Heart left ventricle (tissue), 16 donors: ENCODE results near the gene PRKCB. TPM values are rescaled to one million over a fixed set of nuclear protein-coding genes. Genes with fewer than 3 reads are reported as not detected.

Experiments
- ATAC-seq, 4 donors: fragments of 200-7000 bp; cut with Tn5 transposase; one replicate each; pipeline ENCODE4 v1.9.1; 2020 to 2022; ENCODE audit warnings: moderate library complexity in 4 of 4, mild to moderate bottlenecking in 3 of 4, moderate number of reproducible peaks in 1 of 4
- DNase-seq, 5 donors: peaks; one replicate each; pipeline ENCODE4 v3.0.0-alpha.2; 2020
- H3K27ac ChIP-seq, 12 donors: fragments of 200-600 bp; sonication (generic) in 4 of 12; one replicate each; pipeline versions ENCODE4 v1.5.0 to v1.8.0; 2016 to 2022; ENCODE audit warnings: mild to moderate bottlenecking in 2 of 12
- H3K27me3 ChIP-seq, 9 donors: fragments of 200-600 bp; sonication (generic) in 2 of 9; one replicate each; pipeline versions ENCODE4 v1.5.1 to v1.8.0; 2016 to 2022; ENCODE audit warnings: mild to moderate bottlenecking in 3 of 9
- H3K36me3 ChIP-seq, 9 donors: fragments of 200-600 bp; sonication (generic) in 2 of 9; one replicate each; pipeline versions ENCODE4 v1.5.0 to v1.8.0; 2018 to 2022; ENCODE audit warnings: mild to moderate bottlenecking in 2 of 9
- H3K4me1 ChIP-seq, 12 donors: fragments of 200-600 bp; sonication (generic) in 4 of 12; one replicate each; pipeline versions ENCODE4 v1.5.0 to v1.8.0; 2016 to 2022; ENCODE audit warnings: mild to moderate bottlenecking in 3 of 12
- H3K4me3 ChIP-seq, 12 donors: fragments of 200-600 bp; sonication (generic) in 4 of 12; one replicate each; pipeline versions ENCODE4 v1.5.0 to v1.8.0; 2017 to 2022; ENCODE audit warnings: mild to moderate bottlenecking in 9 of 12, moderate library complexity in 4 of 12
- H3K9me3 ChIP-seq, 12 donors: fragments of 200-600 bp; sonication (generic) in 4 of 12; one replicate each; pipeline versions ENCODE4 v1.5.0 to v1.8.0; 2016 to 2022; ENCODE audit warnings: mild to moderate bottlenecking in 1 of 12
- CTCF ChIP-seq, 12 donors: fragments of 200-600 bp; sonication (generic) in 4 of 12; IDR thresholded peaks; one replicate each; pipeline versions ENCODE4 v1.5.0 to v1.8.0; 2018 to 2022; ENCODE audit warnings: antibody characterized with exemption in 12 of 12, mild to moderate bottlenecking in 5 of 12
- POLR2A ChIP-seq, 2 donors: fragments of 450-650 bp; IDR thresholded peaks; one replicate each; pipeline ENCODE4 v1.6.1; 2017; ENCODE audit warnings: antibody characterized with exemption in 2 of 2, mild to moderate bottlenecking in 2 of 2, moderate library complexity in 2 of 2
- WGBS, 4 donors: extraction: QIAGEN DNeasy Blood & Tissue Kit in 2 of 4; methylation state at CpG; one replicate each; pipeline versions ENCODE4 v1.1.5 to v1.1.7; 2013 to 2018; 5-methylcytosine and 5-hydroxymethylcytosine counted together
- intact Hi-C, 10 donors: fragments of 100-400 bp; cut with DNase I; formaldehyde crosslinking; loops; one replicate each; pipeline versions ENCODE4 v1.11.1 to v1.14.2; 2022
- polyA plus RNA-seq, 2 donors: library from polyadenylated mRNA; stranded (reverse); fragments of 200-250 nt; gene quantifications; one replicate each; pipeline ENCODE4 v1.2.3, GENCODE V29; 2013
- total RNA-seq, 9 donors: library from RNA; depleted of rRNA in 2 of 9; stranded (reverse); fragments of >200 nt in 2 of 9; fragmentation: NEBNext Ultra II Directional in 3 of 9; extraction: Animal tissue kit (Norgen Biotek cat#: 25700) in 3 of 9; gene quantifications; one replicate each; pipeline versions ENCODE4 v1.1.0 to v1.2.4, GENCODE V29; 2016 to 2023
- donor health status: ischemic (EF 13 %, LVEDD 7.1; RV severe dilation, severe dysfunction).
- donor health status: healthy with polysubstance abuse.
- donor health status: DM: no; HTN: yes; CAD: no.
- donor health status: DM: no; HTN: no; CAD: no.
- donor health status: ischemic (EF 25% LVEDD 6.9; RV normal size, moderate dysfunction).
- donor health status: ischemic (EF 25% LVEDD 5.7; RV mildly dilated, moderate dysfunction).
- donor health status: healthy.
- donor health status: DM: yes; HTN: yes; CAD: no.
- donor health status: ischemic (EF 35%, LVEDD 5.7; RV mildly dilated, moderate dysfunction).
- donor health status: nonischemic (EF 11% LVEDD 7.7; RV severe dilation, severe dysfunction).
- donor health status: DM: yes; HTN: yes; CAD: no.
- donor health status: PGD.
- donor health status: ischemic (EF 29% LVEDD 5.4; RV normal size, mild dysfunction).
- donor health status: nonischemic (EF 23%, LVEDD 6.1; RV moderate dilation, normal function).

The PRKCB gene
- total and polyA plus RNA-seq, 11 donors, result 0.30 to 18.4 (median 1.7) TPM

- Histone ChIP-seq H3K27ac (peak overlapping the region in 1 of 12 donors; percentile 38), H3K36me3 (no peaks in the 10 kb centered on the region), H3K27me3 (peaks cover 0 to 26% (median 0%) of the 10 kb centered on the region in 9 donors), H3K9me3 (no peaks in the 10 kb centered on the region), H3K4me1 (peaks cover 0 to 79% (median 0%) of the 10 kb centered on the region in 12 donors), H3K4me3 (no peak overlapping the region)
- intact Hi-C loops, result no loop called here
- no peak for TF ChIP-seq CTCF (IDR thresholded peaks at IDR 0.05)
- TF ChIP-seq POLR2A (IDR thresholded peaks at IDR 0.05), result no peak
- no peak for ATAC-seq
- no peak for DNase-seq
- WGBS, 4 donors, result 75 to 80% (median 77%) methylated on average over 6 of the region's 6 CpGs
Observed at GRCh38 chr16:23862556-23862955, 26.8 kb downstream of the PRKCB start.

GRCh38 chr16:23863511-23864422, 28.0 kb downstream of the PRKCB start:
- DNase-seq, result no peak

GRCh38 chr16:23865853-23866252, 30.1 kb downstream of the PRKCB start:
- H3K4me1 ChIP-seq, result peaks cover 0 to 66% (median 0%) of the 10 kb centered on the region in 12 donors

More at GRCh38 chr16:23863511-23864422, 28.0 kb downstream of the PRKCB start:
- Histone ChIP-seq H3K9me3 (no peaks in the 10 kb centered on the region), H3K27me3 (peaks cover 0 to 32% (median 0%) of the 10 kb centered on the region in 9 donors), H3K27ac (peak overlapping the region in 2 of 12 donors; percentile 73 to 86), H3K4me3 (peak overlapping the region in 4 of 12 donors; percentile 14 to 43 (median 24)), H3K36me3 (no peaks in the 10 kb centered on the region), H3K4me1 (peaks cover 0 to 79% (median 0%) of the 10 kb centered on the region in 12 donors)
- ATAC-seq, result peak in 1 of 4 donors; percentile 39
- WGBS, 4 donors, result 53 to 66% (median 56%) methylated on average over 12 of the region's 12 CpGs
- TF ChIP-seq POLR2A (IDR thresholded peaks at IDR 0.05) (no peak), CTCF (IDR thresholded peaks at IDR 0.05) (no peak)
- intact Hi-C loops, result no loop called here

More at GRCh38 chr16:23865853-23866252, 30.1 kb downstream of the PRKCB start:
- Histone ChIP-seq H3K9me3 (no peaks in the 10 kb centered on the region), H3K27me3 (peaks cover 0 to 48% (median 0%) of the 10 kb centered on the region in 9 donors), H3K27ac (no peak overlapping the region), H3K36me3 (no peaks in the 10 kb centered on the region), H3K4me3 (no peak overlapping the region)
- WGBS, 4 donors, result 34 to 45% (median 39%) methylated on average over 2 of the region's 2 CpGs
- DNase-seq, result no peak
- no peak for ATAC-seq
- TF ChIP-seq POLR2A (IDR thresholded peaks at IDR 0.05) (no peak), CTCF (IDR thresholded peaks at IDR 0.05) (no peak)
- intact Hi-C loops, result no loop called here
